OCI-LY1 (cell line): Measurements from ENCODE around the gene ZFYVE21.

Source experiments
- H2AFZ ChIP-seq: fragments of 200-600 bp; sonication (generic), shearing (Covaris generic); 2 replicates; pipeline ENCODE4 v1.6.0; 2014; ENCODE audit warnings: antibody characterized with exemption, mild to moderate bottlenecking, low read length
- H3F3A ChIP-seq: fragments of 200-600 bp; sonication (generic), shearing (Covaris generic); 2 replicates; pipeline ENCODE4 v1.6.0; 2014; ENCODE audit warnings: mild to moderate bottlenecking, antibody characterized with exemption, low read length, moderate library complexity; ENCODE audit not compliant: insufficient read depth
- H3K27ac ChIP-seq: fragments of 200-600 bp; sonication (generic); 2 replicates; pipeline ENCODE4 v1.5.1; 2014; ENCODE audit warnings: low read length, mixed run types, mild to moderate bottlenecking, low read depth; ENCODE audit not compliant: poor library complexity, severe bottlenecking
- H3K27me3 ChIP-seq: fragments of 200-600 bp; sonication (generic); 2 replicates; pipeline ENCODE4 v1.6.0; 2014; ENCODE audit warnings: antibody characterized with exemption, mild to moderate bottlenecking, low read length, moderate library complexity; ENCODE audit not compliant: insufficient read depth
- H3K36me3 ChIP-seq: fragments of 200-600 bp; sonication (generic); 2 replicates; pipeline ENCODE4 v1.6.1; 2014; ENCODE audit warnings: mild to moderate bottlenecking, antibody characterized with exemption, low read length, moderate library complexity, mixed read lengths; ENCODE audit not compliant: insufficient read depth
- H3K4me1 ChIP-seq: fragments of 200-600 bp; sonication (generic); 2 replicates; pipeline ENCODE4 v1.5.1; 2014; ENCODE audit warnings: mild to moderate bottlenecking, low read length, moderate library complexity; ENCODE audit not compliant: insufficient read depth, severe bottlenecking
- H3K4me2 ChIP-seq: fragments of 200-600 bp; sonication (generic), shearing (Covaris generic); 2 replicates; pipeline ENCODE4 v1.6.1; 2014; ENCODE audit warnings: low read length
- H3K4me3 ChIP-seq: fragments of 200-600 bp; sonication (generic); 2 replicates; pipeline ENCODE4 v1.5.1; 2014; ENCODE audit warnings: low read length, low read depth, mild to moderate bottlenecking, mixed read lengths; ENCODE audit not compliant: poor library complexity, severe bottlenecking
- H3K79me2 ChIP-seq: fragments of 200-600 bp; shearing (Covaris generic); 2 replicates; pipeline ENCODE4 v1.6.1; 2016; ENCODE audit warnings: mixed run types, low read length, mixed read lengths; ENCODE audit not compliant: insufficient read depth
- H3K9ac ChIP-seq: fragments of 200-600 bp; sonication (generic), shearing (Covaris generic); 2 replicates; pipeline ENCODE4 v1.6.1; 2014; ENCODE audit warnings: mild to moderate bottlenecking, low read length, mixed read lengths
- H3K9me2 ChIP-seq: fragments of 200-600 bp; sonication (generic), shearing (Covaris generic); 2 replicates; pipeline ENCODE4 v1.6.1; 2014; ENCODE audit warnings: low read depth, mild to moderate bottlenecking, low read length, mixed read lengths
- H3K9me3 ChIP-seq: fragments of 200-600 bp; shearing (Covaris generic); 2 replicates; pipeline ENCODE4 v1.6.1; 2014; ENCODE audit warnings: low read length, mixed read lengths
- H4K20me1 ChIP-seq: fragments of 200-600 bp; sonication (generic), shearing (Covaris generic); 2 replicates; pipeline ENCODE4 v1.6.0; 2016; ENCODE audit warnings: mild to moderate bottlenecking, low read length; ENCODE audit not compliant: insufficient read depth
- CTCF ChIP-seq: fragments of 200-600 bp; sonication (generic), shearing (Covaris generic); IDR thresholded peaks from 2 replicates; pipeline ENCODE4 v1.5.1; 2017; ENCODE audit warnings: mild to moderate bottlenecking, antibody characterized with exemption, low read length, moderate library complexity, mixed read lengths
- EZH2 ChIP-seq: fragments of 200-600 bp; sonication (generic), shearing (Covaris generic); IDR thresholded peaks from 2 replicates; pipeline ENCODE4 v1.8.0; 2017; ENCODE audit warnings: borderline replicate concordance, mixed run types, mild to moderate bottlenecking, antibody characterized with exemption, low read length, moderate library complexity, mixed read lengths

Gene ZFYVE21

GRCh38 chr14:103692159-103692558 lies 23.5 kb upstream of the ZFYVE21 start:
- Histone ChIP-seq H3K4me1 (peaks cover 88% of the 10 kb centered on the region), H3K4me2 (peak overlapping the region; percentile 65), H2AFZ (no peak overlapping the region), H3K36me3 (peaks cover 48% of the 10 kb centered on the region), H3K9me3 (no peaks in the 10 kb centered on the region), H3K79me2 (no peaks in the 10 kb centered on the region), H3K27ac (peak overlapping the region; percentile 97), H3F3A (peaks cover 4% of the 10 kb centered on the region; the same call in 1 of the 2 replicates), H3K9ac (peak overlapping the region; percentile 59), H3K4me3 (peak overlapping the region; percentile 52), H3K27me3 (no peaks in the 10 kb centered on the region), H3K9me2 (no peaks in the 10 kb centered on the region), H4K20me1 (no peaks in the 10 kb centered on the region)
- TF ChIP-seq CTCF (no peak), EZH2 (no peak)

- Histone ChIP-seq H2AFZ (no peak overlapping the region), H3K4me2 (peak overlapping the region; percentile 65), H3F3A (peaks cover 4% of the 10 kb centered on the region; the same call in 1 of the 2 replicates), H3K9me3 (no peaks in the 10 kb centered on the region), H4K20me1 (no peaks in the 10 kb centered on the region), H3K79me2 (no peaks in the 10 kb centered on the region), H3K27ac (peak overlapping the region; percentile 97), H3K4me1 (peaks cover 96% of the 10 kb centered on the region), H3K9ac (peak overlapping the region; percentile 59), H3K36me3 (peaks cover 51% of the 10 kb centered on the region), H3K9me2 (no peaks in the 10 kb centered on the region), H3K4me3 (peak overlapping the region; percentile 52), H3K27me3 (no peaks in the 10 kb centered on the region)
- TF ChIP-seq EZH2 = no peak
- TF ChIP-seq CTCF = no peak
Observed at GRCh38 chr14:103692871-103693270, 22.7 kb upstream of the ZFYVE21 start.

GRCh38 chr14:103693515-103693914 lies 22.1 kb upstream of the ZFYVE21 start:
- TF ChIP-seq EZH2 = no peak
- no peak for TF ChIP-seq CTCF
- Histone ChIP-seq H3K27me3 (no peaks in the 10 kb centered on the region), H3K9me2 (no peaks in the 10 kb centered on the region), H3K79me2 (no peaks in the 10 kb centered on the region), H2AFZ (no peak overlapping the region), H3K36me3 (peaks cover 53% of the 10 kb centered on the region), H3K9me3 (no peaks in the 10 kb centered on the region), H3K4me1 (peaks cover 100% of the 10 kb centered on the region), H3K9ac (peak overlapping the region; percentile 59), H4K20me1 (no peaks in the 10 kb centered on the region), H3K4me2 (peak overlapping the region; percentile 65), H3K27ac (peak overlapping the region; percentile 97), H3F3A (peaks cover 4% of the 10 kb centered on the region; the same call in 1 of the 2 replicates), H3K4me3 (peak overlapping the region; percentile 52)
